GM18505 (cell line): Measurements from ENCODE around the gene BIRC6.
"Not testable (repeated sequence)": the region's sequence is repeated elsewhere in the genome, so short reads cannot be mapped to it uniquely, and the experiment has no call there.

Source experiments
- ATAC-seq: cut with Tn5 transposase; IDR thresholded peaks from one replicate; pipeline ENCODE4 v1.9.1; 2021; ENCODE audit not compliant: unreplicated experiment
- POLR2A ChIP-seq: IDR thresholded peaks from 4 replicates; pipeline ENCODE4 v1.6.1; 2011; ENCODE audit warnings: borderline replicate concordance; ENCODE audit not compliant: insufficient read depth, insufficient read length; ENCODE audit errors: extremely low read depth

Gene BIRC6

GRCh38 chr2:32532341-32532740 lies 175.5 kb downstream of the BIRC6 start:
- ATAC-seq, result no peak

GRCh38 chr2:32532961-32533360 lies 176.1 kb downstream of the BIRC6 start:
- no peak for TF ChIP-seq POLR2A
- no peak for ATAC-seq

More at GRCh38 chr2:32532341-32532740, 175.5 kb downstream of the BIRC6 start:
- TF ChIP-seq POLR2A, result no peak

GRCh38 chr2:32534831-32535230 lies 178.0 kb downstream of the BIRC6 start:
- no peak for ATAC-seq
- no peak for TF ChIP-seq POLR2A

GRCh38 chr2:32538735-32539134 lies 181.9 kb downstream of the BIRC6 start:
- no peak for TF ChIP-seq POLR2A
- no peak for ATAC-seq

GRCh38 chr2:32552483-32552882 lies 195.7 kb downstream of the BIRC6 start:
- not testable (repeated sequence) for ATAC-seq

GRCh38 chr2:32553829-32554432 lies 197.1 kb downstream of the BIRC6 start:
- ATAC-seq, result peak; percentile 85
- no peak for TF ChIP-seq POLR2A

- no peak for TF ChIP-seq POLR2A
- no peak for ATAC-seq
Measured at GRCh38 chr2:32558492-32558891, 201.7 kb downstream of the BIRC6 start.

GRCh38 chr2:32559136-32559535 lies 202.3 kb downstream of the BIRC6 start:
- no peak for TF ChIP-seq POLR2A
- ATAC-seq, result no peak

GRCh38 chr2:32562906-32563305 lies 206.1 kb downstream of the BIRC6 start:
- ATAC-seq, result no peak
- TF ChIP-seq POLR2A, result no peak

- ATAC-seq, result no peak
- no peak for TF ChIP-seq POLR2A
Measured at GRCh38 chr2:32564417-32565035, 207.7 kb downstream of the BIRC6 start.

GRCh38 chr2:32565902-32566301 lies 209.1 kb downstream of the BIRC6 start:
- TF ChIP-seq POLR2A, result no peak
- ATAC-seq, result no peak

- TF ChIP-seq POLR2A, result no peak
- no peak for ATAC-seq
Measured at GRCh38 chr2:32572030-32572429, 215.2 kb downstream of the BIRC6 start.

GRCh38 chr2:32572737-32573136 lies 215.9 kb downstream of the BIRC6 start:
- no peak for ATAC-seq
- TF ChIP-seq POLR2A, result no peak

GRCh38 chr2:32591669-32592463 lies 235.0 kb downstream of the BIRC6 start:
- TF ChIP-seq POLR2A, result no peak
- peak; percentile 69 for ATAC-seq

GRCh38 chr2:32594573-32594972 lies 237.8 kb downstream of the BIRC6 start:
- no peak for TF ChIP-seq POLR2A
- ATAC-seq, result no peak

GRCh38 chr2:32611366-32611765 lies 254.5 kb downstream of the BIRC6 start:
- no peak for TF ChIP-seq POLR2A
- ATAC-seq, result no peak
